Stimulated activated CD8-positive, alpha-beta memory T cell treated with anti-CD3 and anti-CD28 coated beads, Interleukin-2, amount 100 ng/mL, for 1 hour (primary cell): Measurements from ENCODE around the gene YES1.

ENCODE experiments used
- DNase-seq, 2 donors: peaks; one replicate each; pipeline ENCODE4 v3.0.0-alpha.2; 2020; ENCODE audit warnings: low read depth in 2 of 2

YES1 gene

DNA sequence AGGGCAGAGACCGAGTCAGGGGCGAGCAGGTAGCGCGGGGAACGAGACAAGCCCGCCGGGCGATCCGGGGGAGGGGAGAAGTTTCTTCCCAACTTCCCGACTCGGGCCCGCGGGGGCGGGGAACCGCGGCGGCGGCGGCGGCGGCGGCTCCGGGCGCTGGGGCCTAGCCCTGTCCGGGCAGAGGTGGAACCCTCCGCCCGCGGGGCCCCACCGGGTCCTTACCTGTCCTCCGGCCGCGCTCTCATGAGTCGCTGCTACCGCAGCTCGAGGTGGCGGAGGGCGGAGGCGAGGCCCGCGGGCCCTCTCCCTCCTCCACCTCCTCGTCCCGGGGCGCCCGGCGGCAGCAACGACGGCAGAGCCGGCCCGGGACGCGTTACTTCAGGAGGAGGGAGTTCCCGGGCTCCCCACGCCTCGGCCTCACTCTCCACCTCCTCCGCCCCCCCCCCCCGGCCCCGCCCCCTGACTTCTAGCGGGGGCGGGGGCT, at the start of gene YES1:
Gene YES1 (minus strand): TSS at position 351 of the 484 bp plus-strand sequence. CDS start 55,415 bp downstream, outside the sequence.
- no peak for DNase-seq

DNA sequence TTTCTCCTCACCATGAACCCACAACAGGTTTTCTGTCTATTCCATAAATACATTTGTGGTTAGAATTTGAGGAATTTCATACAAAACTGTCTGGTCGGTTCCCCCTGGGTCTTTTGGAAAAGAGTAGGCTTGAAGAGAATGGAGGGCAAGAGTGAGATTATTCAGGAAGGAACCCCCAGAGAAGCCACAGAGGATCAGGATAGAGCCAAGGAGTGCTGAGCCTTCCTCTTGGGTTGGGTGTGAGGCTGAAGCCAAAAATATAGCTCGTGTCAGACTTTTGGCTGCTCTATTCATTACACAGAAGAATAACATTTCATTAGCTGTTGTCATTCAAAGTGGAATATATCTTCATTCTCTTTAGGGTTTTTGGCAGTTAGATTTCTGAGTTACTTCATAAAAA, 45.9 kb upstream of the YES1 start:
- DNase-seq: no peak

DNA sequence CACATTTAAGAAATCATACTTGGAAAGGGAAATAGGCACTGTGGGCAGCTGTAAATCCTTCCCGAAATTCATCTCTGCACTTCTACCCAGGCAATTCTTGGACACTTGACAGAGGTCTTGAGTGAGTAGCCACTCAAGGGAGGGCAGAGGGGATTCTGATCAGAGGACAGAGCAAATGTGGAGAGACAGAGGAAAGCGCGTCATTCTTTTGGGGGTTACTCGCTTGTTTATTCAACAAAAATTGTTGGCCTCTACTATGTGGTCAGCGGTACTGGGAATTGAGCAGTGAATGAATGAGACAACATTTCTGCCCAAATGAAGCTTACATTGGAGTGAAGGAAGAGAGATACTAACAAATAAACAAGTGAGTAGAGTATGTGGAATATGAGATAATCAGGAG, 41.4 kb upstream of the YES1 start:
- DNase-seq: no peak

GRCh38 chr18:850960-851359, 38.9 kb upstream of the YES1 start:
- no peak for DNase-seq

DNA sequence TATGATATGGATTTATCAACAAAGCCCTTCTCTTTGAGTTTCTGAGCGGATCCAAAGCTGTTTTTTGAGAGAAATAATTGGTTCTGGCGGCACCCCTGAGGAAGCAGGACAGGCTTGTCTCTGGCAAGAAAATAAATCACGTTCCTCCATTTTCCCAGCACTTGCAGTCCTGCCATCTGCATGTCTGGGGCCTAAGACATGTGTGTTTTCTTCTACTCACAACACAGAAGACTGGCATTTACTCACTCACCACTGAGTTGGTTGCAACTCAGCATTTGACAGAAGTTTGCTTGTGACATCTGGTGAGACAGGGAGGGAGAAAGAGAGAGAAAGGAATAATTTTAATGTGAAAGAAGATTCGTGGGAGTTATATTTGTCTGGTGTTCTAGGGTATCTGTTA, 37.0 kb upstream of the YES1 start:
- no peak for DNase-seq

DNA sequence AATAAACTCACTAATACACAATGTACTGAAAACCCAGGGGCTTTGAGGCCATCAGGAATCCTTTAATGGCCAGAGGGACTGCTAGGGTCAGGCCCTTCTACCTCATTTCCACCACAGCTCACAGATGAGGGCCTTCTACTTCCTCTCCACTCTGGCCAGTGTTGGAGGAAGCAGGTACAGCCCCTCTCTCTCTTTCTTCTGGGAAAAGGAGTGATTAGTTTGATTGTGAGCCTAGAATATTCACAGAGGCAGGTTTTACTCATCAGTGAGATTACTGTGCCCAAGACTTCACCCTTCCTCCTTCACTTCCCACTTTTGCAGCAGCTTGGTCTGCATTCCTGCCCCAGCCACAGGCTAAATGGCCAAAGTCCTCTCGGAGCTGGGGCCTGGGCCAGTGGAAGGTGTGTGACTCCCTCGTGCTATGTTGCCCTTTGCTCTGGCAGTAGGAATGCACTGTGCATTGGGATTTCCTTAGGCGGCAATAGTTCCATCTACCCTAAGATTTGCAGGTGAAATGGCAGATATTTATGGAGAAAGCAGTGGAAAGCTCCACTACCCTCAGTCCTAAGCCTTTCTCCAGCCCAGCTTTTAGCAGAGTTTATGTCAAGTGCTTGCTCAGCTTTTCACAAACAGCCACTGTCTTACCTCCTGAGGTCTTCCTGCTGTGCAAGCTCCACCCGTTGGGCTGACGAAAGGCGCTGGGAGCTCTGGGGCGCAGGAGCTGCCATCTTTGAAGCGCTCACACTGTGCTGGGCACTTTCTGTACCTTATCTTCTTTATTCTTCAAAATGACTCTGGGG, 36.2 kb upstream of the YES1 start:
- DNase-seq: no peak

- DNase-seq: no peak
Observed at GRCh38 chr18:845152-845819, 33.2 kb upstream of the YES1 start.

- no peak for DNase-seq
Observed at GRCh38 chr18:841647-842370, 29.8 kb upstream of the YES1 start.

DNA sequence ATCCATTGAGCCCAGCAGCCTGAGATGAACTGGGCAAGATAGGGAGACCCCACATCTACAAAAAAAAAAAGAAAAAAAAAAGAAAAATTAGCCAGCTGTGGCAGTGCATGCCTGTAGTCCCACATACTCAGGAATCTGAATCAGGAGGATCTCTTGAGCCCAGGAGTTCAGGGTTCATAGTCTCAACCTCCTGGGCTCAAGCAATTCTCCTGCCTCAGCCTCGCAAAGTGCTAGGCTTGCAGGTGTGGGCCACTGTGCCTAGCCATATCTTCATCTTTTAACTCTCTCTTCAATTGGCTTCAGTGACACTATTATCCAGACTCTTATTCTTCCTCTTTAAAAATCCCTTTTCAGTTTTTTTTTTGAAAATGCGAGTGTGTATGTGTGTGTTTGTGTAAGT, 28.5 kb upstream of the YES1 start:
- no peak for DNase-seq

- DNase-seq: no peak
Observed at GRCh38 chr18:840023-840408, 28.0 kb upstream of the YES1 start.

DNA sequence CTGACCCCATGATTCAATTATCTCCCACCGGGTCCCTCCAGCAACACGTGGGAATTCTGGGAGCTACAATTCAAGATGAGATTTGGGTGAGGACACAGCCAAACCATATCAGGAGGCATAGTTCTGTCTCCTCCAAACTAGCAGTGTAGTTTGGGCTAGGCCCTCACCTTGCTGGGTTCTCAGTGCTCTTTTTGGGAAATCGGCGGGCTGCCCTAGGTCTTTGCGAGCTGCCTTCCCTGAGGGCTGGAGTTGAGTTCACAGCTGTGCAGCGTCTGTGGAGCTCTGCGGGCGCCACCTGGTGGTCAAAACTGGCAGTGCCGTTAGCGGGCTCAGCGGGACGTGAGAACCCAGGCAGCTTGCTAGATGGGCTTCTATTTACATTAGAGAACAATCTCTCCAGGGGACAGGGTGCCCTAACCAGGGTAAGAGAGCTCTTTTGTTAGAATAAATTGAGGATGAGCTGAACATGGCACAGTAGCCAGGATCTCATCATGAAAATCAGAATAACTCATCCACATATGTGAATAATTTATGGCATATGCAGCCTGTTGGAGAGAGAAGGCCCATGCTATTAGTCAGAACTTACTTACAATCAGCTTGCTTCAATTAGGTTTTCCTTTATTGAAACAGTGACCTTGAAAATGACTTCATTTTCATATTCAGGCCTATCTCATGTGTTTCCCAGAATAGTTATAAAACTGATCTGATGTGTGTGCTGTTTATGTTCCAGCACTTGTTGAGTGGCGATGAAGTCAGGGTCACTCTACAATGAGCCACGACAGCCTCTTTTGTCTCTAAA, 27.4 kb upstream of the YES1 start:
- peak; percentile 75 to 80 for DNase-seq

DNA sequence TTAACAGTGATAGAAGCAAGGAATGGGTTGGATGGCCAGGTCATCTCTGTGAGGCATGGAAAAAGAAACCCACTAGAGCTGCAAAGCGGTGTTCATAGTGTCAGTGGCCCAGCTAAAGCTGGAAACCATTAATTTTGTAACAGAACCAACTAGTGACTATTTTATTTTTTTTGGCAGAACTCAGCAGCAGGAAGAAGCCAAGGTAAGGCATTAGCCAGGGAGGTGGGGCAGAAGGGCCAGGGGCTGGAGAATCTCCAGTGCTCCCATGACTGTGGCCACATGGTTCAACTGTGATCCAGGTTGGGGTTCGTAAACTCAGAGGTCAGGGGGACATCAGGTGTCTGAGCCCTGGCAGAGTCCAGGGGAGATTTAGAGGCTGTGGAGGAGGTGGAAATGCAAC, 25.9 kb upstream of the YES1 start:
- no peak for DNase-seq

DNA sequence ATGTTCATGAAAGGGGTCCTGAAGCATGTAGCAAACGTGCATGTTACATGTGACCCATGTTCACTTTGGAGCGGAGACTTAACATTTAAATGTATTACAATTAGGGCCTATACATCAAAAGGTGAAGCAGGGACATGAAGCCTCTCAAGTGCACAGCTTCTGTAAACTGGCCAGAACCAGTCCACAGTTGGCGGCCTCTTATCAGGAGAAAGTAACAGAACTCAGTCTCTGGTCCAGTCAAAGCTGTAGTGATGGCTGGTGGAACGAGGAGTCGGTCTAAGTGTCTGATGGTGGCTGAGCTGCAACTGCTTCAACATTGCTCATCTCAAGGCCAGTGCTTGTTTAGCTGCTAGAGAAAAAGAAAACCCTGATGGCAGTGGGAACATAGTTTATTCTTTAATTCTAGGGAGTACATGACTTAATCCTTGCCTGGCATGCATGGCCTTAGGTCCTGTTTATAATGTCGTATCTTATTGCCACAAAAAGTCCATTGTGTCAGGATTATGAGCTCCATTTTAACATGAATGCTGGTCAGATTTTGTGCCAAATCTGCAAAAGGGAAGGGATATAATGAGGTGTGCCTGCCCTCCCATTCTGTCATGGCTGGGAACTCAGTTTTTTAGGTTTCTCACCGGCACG, 22.2 kb upstream of the YES1 start:
- no peak for DNase-seq

GRCh38 chr18:833197-833596, 21.2 kb upstream of the YES1 start:
- DNase-seq: no peak

DNA sequence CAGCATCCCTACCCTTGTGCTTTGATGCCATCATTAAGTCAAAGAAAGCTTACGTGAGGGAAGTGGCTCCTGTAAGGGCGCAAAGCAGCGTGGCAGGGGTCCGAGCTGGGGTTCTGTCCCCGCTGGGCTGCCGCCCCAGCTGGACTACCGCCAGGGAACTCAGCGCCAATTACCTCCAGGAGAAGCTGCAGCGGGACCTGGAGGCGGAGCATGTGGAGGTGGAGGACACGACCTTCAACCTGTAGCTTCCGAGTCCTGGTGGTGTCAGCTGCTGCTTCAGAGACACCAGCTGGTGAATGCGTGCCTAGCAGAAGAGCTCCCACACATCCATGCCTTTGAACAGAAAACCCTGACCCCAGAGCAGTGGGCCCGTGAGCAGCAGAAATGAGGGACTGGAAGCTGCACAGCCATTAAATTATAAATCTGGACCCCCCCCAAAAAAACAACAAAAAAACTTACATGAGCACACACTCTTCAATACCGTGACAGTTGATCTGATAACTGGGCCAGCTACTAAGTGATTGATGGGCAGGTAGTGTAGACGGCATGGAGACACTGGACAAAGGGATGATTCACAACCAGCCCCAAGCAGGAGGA, 20.1 kb upstream of the YES1 start:
- no peak for DNase-seq

DNA sequence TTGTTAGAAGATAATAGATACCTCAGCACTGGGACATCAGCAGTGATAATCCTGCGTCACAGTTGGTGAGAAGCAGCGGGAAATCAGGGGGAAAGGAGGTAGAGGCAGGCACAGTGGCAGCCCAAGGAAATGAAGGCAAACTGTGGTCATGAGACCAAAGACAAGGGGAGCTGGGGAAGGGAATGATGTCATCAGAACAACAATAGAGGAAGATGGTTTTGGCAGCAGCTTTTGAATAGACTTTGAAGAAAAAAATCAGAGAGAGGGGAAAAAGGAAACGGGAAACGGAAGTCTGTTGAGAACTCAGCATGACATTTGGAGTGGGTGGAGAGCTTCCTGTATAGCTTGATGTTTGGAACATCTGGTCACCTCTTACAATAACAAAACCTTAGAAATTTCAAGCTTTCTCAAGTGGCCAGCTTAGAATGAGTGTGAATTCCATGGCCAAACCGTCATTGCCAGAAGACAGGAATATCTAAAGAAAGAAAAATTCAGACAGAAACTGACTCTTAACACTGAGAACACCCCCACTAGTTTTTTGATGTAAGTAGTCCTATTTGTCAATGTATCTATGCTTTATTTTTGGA, 18.4 kb upstream of the YES1 start:
- DNase-seq: no peak

DNA sequence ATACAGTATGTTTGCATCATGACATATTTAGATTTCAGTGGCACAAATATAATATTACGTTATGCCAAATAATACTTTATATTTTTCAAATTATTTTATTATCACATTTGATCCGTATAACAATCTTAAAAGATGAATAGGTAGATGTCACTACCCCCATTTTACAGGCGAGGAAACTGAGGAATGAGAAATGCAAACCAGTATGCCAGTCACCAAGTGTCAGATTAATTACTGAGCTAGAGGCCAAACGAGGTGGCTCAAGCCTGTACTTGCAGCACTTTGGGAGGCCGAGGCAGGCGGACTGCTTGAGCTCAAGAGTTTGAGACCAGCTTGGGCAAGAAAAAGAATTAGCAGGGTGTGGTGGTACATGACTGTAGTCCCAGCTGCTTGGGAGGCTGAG, 17.4 kb upstream of the YES1 start:
- no peak for DNase-seq

- no peak for DNase-seq
Observed at GRCh38 chr18:827093-827677, 15.1 kb upstream of the YES1 start.

GRCh38 chr18:825891-826585, 14.0 kb upstream of the YES1 start:
- DNase-seq: no peak

- DNase-seq: no peak
Observed at GRCh38 chr18:824179-824578, 12.1 kb upstream of the YES1 start.
